Airway epithelial cell (primary cell): ENCODE results near the gene NTF3. TPM values are rescaled to one million over a fixed set of nuclear protein-coding genes. Genes with fewer than 3 reads are reported as not detected.

Experiments
- total RNA-seq: library from RNA; depleted of rRNA; stranded (reverse); fragments of >200 nt; gene quantifications from 2 replicates; pipeline ENCODE4 v1.2.3, GENCODE V29; 2015

NTF3 gene
- not detected in 2 replicates for total RNA-seq

GRCh38 chr12:5432011-5432400 lies at the start of gene NTF3:
NTF3 (plus strand) TSS chr12:5432108; CDS start chr12:5432325, 217 bp downstream.

